HG02759 (cell line): ENCODE results near the gene C10orf67.

Experiments
- ATAC-seq: cut with Tn5 transposase; IDR thresholded peaks from one replicate; pipeline ENCODE4 v1.9.1; 2021; ENCODE audit warnings: mild to moderate bottlenecking, moderate library complexity; ENCODE audit not compliant: unreplicated experiment

The C10orf67 gene

DNA sequence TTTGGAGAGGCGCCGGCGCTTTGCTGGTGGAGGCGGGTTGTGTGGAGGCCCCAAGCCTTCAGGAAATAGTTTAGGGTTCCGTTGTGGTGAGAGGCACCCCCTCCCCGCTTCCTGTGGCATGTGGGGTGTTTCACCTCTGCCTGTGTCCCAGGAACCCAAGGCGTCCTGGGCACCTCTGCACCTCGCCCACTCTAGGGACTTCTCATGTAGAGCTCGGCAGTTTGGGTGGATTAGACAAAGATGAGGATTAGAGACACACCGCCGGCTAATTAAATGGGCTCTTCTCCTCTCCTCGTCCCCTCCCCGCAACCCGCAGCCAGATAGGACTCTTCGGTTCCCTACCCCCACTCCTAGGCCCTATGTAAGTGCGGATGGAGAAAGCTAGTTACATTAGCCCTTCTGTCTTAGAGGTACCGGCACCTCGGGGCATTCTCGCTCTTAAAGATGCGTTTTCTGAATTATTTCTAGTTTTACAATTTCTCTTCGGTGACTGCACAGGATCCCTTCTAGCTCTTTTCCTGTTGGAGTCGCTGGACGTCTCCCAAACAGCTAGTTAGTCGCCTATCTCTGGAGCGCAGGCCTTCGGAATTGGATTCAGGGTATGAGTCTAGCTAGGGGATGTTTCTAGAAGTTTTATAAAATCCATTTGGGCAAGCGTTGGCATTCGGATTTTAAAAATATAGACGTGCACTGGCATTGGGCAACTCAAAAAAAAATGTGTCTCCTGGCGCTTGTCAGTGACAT lies 144.7 kb downstream of the C10orf67 start:
- ATAC-seq, result no peak

- no peak for ATAC-seq
These were observed 145.4 kb downstream of the C10orf67 start for GRCh38 chr10:23198940-23199767.

GRCh38 chr10:23198610-23198939 lies 146.0 kb downstream of the C10orf67 start:
- no peak for ATAC-seq

DNA sequence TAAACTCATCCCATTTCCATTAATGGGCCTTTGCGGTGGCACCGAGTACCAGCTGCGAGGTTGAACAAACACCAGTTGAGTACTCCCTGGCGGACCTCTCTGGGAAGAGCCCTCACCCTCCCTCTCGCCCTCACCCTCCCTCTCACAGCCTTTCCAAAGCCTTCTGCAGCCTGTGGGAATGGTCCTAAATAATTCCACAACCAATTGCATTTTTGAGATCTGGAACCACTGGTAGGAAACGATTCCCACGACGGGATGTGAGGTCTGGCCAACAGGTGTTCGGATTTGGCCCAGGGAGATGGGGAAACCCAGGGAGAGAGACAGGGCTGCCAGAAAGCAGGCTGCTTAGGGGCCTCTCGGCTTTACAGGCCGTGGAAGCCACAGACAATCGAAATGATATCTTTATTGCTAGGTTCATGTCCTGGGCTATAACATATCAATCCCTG lies 147.2 kb downstream of the C10orf67 start:
- ATAC-seq, result no peak

- ATAC-seq, result no peak
These were observed 147.7 kb downstream of the C10orf67 start for GRCh38 chr10:23196915-23197314.

- ATAC-seq, result no peak
These were observed 148.6 kb downstream of the C10orf67 start for GRCh38 chr10:23195846-23196600.

- ATAC-seq, result no peak
These were observed 149.4 kb downstream of the C10orf67 start for GRCh38 chr10:23194966-23195845.

DNA sequence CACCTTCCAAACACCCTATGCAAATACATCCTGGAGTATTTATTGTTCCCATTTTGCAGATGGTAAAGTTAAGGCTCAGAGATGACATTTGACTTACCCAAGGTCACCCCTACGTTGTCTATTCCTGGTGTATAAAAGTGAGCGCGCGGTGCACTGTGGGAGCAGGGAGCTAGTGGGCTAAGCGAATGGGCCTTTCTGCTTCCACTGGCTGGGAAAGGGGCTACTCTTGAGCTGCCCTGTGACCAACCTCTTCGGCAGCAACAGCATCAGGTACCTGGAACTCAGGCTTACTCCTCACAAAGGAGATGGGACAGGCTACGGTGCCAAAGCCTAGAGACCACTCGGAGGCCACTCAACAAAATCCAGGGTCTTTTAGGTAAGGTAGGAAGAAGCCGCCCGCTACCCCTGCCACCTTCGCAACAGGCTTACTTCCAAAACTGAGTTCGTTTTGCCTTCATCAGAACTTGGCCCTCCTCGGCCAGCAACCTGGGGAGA lies 150.1 kb downstream of the C10orf67 start:
- ATAC-seq, result no peak

DNA sequence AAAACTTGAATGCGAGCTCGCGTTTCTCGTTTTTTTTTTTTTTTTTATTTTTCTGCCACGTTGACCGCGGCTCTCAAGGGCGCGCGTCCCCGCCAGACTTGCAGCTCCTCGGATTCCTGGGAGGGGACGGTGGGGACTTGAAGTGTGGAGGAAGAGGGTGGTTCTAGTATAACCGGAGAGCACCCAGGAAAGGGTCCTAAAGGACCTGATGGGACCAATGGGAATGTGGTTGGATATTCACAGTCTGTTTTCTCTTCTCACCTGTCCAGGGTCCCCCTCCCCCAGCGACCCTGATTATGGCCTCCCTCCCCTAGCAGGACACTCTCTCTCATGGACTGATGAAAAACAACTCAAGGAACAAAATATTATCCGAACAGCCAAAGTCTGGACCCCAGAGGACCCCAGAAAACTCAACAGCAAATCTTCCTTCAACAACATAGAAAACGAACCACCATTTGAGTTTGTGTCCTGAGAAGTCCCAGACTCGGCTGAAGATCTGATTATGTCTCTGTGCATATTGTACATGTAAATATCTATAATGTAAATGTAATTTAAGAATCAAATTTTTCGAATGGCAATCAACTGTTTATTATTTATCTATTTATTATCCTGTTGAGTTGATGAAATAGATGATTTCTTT lies 151.0 kb downstream of the C10orf67 start:
- ATAC-seq, result no peak

- ATAC-seq, result no peak
These were observed 151.7 kb downstream of the C10orf67 start for GRCh38 chr10:23192712-23193434.

- ATAC-seq, result no peak
These were observed 152.6 kb downstream of the C10orf67 start, which contains the start of gene PTF1A for GRCh38 chr10:23191764-23192711. PTF1A (plus strand) TSS chr10:23192312; CDS start chr10:23192531, 219 bp downstream.

DNA sequence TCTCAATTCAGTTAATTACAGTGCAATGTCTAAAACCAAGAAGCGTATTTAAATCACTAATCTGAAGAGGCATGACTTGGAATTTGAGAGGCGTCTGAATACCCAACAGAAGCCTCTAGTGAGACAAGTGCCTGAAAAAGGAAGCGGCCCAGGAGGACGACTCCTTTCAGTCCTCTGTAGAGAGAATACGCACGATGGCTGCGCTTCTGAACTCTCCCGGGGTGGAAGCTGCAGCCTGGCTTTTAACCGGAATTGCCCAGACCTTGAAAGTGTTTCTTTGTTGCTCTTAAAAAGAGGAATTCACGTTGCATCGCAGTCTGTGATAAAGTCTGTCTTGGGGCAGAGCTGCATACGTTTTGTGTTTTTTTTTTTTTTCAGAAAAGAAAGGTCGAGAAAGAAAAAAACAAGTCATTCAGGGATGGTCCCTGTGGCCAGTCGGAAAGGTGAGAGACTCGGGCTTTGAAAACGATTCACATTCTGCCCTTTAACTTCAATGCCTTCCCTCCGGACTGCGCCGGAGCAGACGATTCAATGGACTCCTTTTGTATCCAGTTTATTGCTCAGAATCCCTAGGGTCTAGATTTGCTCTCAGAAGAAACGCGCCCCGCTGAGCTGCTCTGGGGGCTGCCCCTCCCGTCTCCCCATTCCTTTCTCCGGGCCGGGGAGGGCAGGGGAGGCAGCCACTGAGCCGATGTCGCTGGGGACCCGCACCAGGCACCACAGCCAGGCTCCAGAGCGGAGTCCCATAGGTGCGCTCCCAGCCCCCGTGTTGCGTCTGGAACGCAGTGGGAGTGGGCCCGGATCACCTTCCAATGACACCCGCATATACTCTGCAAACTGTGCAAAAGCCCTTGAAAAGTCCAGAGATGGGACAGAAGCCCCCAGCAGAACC lies 153.5 kb downstream of the C10orf67 start:
- ATAC-seq, result no peak

DNA sequence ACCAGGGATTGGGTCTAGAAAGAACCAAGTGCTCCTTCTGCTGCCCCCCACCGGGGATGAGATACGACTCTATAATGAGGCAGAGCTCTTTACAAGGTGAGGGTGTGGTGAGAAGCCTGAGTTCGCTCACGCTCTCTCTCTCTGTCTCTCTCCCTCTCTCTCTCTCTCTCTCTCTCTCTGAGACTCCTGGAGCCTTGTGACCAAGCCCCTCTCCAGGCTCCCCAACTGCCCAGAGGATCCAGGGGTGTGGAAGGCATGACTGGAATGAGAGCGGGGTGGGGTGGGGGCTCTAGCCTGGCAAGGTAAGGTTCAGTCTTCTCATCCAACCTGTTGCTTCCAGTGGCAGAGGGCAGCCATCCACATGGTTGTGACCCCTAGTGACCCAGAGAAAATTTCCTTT lies 155.6 kb downstream of the C10orf67 start:
- no peak for ATAC-seq

GRCh38 chr10:23187155-23187554 lies 157.4 kb downstream of the C10orf67 start:
- no peak for ATAC-seq

GRCh38 chr10:23186697-23187096 lies 157.9 kb downstream of the C10orf67 start:
- ATAC-seq, result no peak

DNA sequence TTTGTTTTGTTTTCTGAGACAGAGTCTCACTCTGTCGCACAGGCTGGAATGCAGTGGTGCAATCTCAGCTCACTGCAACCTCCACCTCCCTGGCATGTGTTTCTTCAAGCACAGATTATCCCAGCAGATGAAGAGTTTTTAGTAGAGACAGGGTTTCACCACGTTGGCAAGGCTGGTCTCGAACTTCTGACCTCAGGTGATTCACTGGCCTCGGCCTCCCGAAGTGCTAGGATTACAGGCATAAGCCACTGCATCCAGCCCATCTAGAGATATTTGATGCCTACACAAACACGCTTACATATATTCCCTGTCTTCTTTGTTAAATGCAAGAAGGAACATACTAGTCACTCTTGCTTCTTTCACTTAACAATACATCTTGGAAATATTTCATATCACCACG lies 158.4 kb downstream of the C10orf67 start:
- no peak for ATAC-seq

DNA sequence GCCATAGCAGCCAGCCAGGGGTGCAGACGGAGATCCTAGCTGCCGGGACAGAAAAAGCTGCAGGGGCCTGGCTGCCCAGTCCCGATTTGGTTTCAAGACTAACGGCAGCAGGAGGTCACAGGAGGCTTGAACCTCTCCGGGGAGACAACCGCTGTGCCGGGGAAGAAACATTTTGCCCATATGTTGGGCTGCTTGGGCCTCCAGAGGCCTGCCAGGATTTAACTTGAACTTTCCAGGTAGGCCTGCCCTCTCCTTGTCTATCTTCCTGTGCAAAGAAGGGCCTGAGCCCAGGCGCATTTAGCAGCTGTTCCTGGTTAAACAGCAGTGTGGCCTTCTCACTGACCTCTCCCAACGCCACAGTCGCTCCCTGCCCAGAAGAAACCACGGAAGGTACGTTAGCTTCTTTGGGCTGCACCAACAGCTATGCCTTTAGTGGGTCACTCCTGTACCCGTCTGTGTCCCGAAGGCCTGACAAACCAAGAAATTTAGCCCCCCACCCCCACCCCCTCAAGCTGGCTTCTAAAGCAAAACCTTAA lies 169.6 kb downstream of the C10orf67 start:
- no peak for ATAC-seq
